ENCODE results near the gene SETD4. TPM values are rescaled to one million over a fixed set of nuclear protein-coding genes. Genes with fewer than 3 reads are reported as not detected.

The SETD4 gene
- total RNA-seq, 1 donor from 2014 or later: 21.6 TPM

DNA sequence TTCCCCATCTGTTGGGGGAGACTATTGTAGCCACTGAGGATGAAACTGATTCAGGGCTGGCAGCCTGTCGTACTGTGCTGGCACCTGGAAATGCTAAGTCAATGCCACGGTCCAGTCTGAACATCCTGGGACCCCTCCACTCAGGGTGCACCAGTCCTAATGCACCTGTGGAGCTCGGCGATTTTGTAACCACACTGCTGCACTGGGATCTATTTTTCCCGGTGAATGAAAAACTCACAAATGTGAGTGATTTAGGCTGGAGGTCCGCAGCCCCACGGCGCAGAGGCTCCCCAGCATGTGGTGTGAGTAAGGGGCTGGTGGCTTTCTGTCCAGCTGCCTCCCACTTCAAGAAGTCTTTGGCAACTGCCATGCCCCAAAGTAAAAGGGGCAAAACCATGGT is 35.5 kb downstream of the SETD4 start:
- no peak overlapping the region for H3K4me3 ChIP-seq
- H3K4me1 Mint-ChIP-seq: peaks cover 3% of the 10 kb centered on the region
- H3K4me2 ChIP-seq: no peak overlapping the region
- no peak for TF ChIP-seq CTCF (IDR thresholded peaks at IDR 0.05)
- no peak for TF ChIP-seq EZH2 (IDR thresholded peaks at IDR 0.05)
- no peak for TF ChIP-seq EZH2phosphoT487 (IDR thresholded peaks at IDR 0.05)
- no peak overlapping the region for H2AFZ ChIP-seq (replicated peaks)
- no peaks in the 10 kb centered on the region for H3K36me3 ChIP-seq
- no peaks in the 10 kb centered on the region for H3K4me1 ChIP-seq
- H3K9me3 ChIP-seq (ENCODE audit: low read depth): no peaks in the 10 kb centered on the region
- no peak overlapping the region for H3K9ac ChIP-seq
- H3K4me3 Mint-ChIP-seq: no peak overlapping the region
- no peak overlapping the region for H3K27ac Mint-ChIP-seq
- no peaks in the 10 kb centered on the region for H3K27me3 Mint-ChIP-seq (ENCODE audit: insufficient read depth, low read depth)
- H3F3A ChIP-seq (ENCODE audit: low read depth): no peaks in the 10 kb centered on the region
- no peak for DNase-seq (ENCODE audit: low spot score)
- no peaks in the 10 kb centered on the region for H3K27me3 ChIP-seq
- H4K20me1 ChIP-seq (ENCODE audit: low read depth): no peaks in the 10 kb centered on the region
- H3K36me3 Mint-ChIP-seq: no peaks in the 10 kb centered on the region
- H3K9me3 Mint-ChIP-seq: no peaks in the 10 kb centered on the region
- no peak overlapping the region for H3K27ac ChIP-seq
- no peaks in the 10 kb centered on the region for H3K79me2 ChIP-seq (ENCODE audit: low read depth)

- no peaks in the 10 kb centered on the region for H3K4me1 Mint-ChIP-seq
- H3K4me3 Mint-ChIP-seq: no peak overlapping the region
- H4K20me1 ChIP-seq (ENCODE audit: low read depth): no peaks in the 10 kb centered on the region
- no peak overlapping the region for H3K27ac ChIP-seq
- DNase-seq (ENCODE audit: low spot score): no peak
- no peak overlapping the region for H3K4me2 ChIP-seq
- H3K4me3 ChIP-seq: no peak overlapping the region
- no peak for TF ChIP-seq EZH2 (IDR thresholded peaks at IDR 0.05)
- no peak for TF ChIP-seq CTCF (IDR thresholded peaks at IDR 0.05)
- TF ChIP-seq EZH2phosphoT487 (IDR thresholded peaks at IDR 0.05): no peak
- no peak overlapping the region for H2AFZ ChIP-seq (replicated peaks)
- no peaks in the 10 kb centered on the region for H3K79me2 ChIP-seq (ENCODE audit: low read depth)
- no peaks in the 10 kb centered on the region for H3F3A ChIP-seq (ENCODE audit: low read depth)
- no peaks in the 10 kb centered on the region for H3K27me3 Mint-ChIP-seq (ENCODE audit: insufficient read depth, low read depth)
- no peaks in the 10 kb centered on the region for H3K9me3 Mint-ChIP-seq
- H3K4me1 ChIP-seq: no peaks in the 10 kb centered on the region
- no peak overlapping the region for H3K9ac ChIP-seq
- H3K36me3 Mint-ChIP-seq: no peaks in the 10 kb centered on the region
- no peak overlapping the region for H3K27ac Mint-ChIP-seq
- no peaks in the 10 kb centered on the region for H3K27me3 ChIP-seq
- H3K36me3 ChIP-seq: no peaks in the 10 kb centered on the region
- H3K9me3 ChIP-seq (ENCODE audit: low read depth): no peaks in the 10 kb centered on the region
These were observed 37.2 kb downstream of the SETD4 start for GRCh38 chr21:36023092-36023480.

- no peak overlapping the region for H2AFZ ChIP-seq (replicated peaks)
- Mint-ChIP-seq H3K9me3 (no peaks in the 10 kb centered on the region), H3K27me3 (ENCODE audit: insufficient read depth, low read depth) (no peaks in the 10 kb centered on the region), H3K4me1 (no peaks in the 10 kb centered on the region), H3K36me3 (no peaks in the 10 kb centered on the region), H3K27ac (no peak overlapping the region), H3K4me3 (no peak overlapping the region)
- no peak overlapping the region for H3K9ac ChIP-seq
- no peaks in the 10 kb centered on the region for H3K36me3 ChIP-seq
- no peaks in the 10 kb centered on the region for H3F3A ChIP-seq (ENCODE audit: low read depth)
- TF ChIP-seq CTCF (IDR thresholded peaks at IDR 0.05): no peak
- no peak for TF ChIP-seq EZH2 (IDR thresholded peaks at IDR 0.05)
- TF ChIP-seq EZH2phosphoT487 (IDR thresholded peaks at IDR 0.05): no peak
- no peak overlapping the region for H3K4me2 ChIP-seq
- no peaks in the 10 kb centered on the region for H3K9me3 ChIP-seq (ENCODE audit: low read depth)
- H3K27me3 ChIP-seq: no peaks in the 10 kb centered on the region
- no peaks in the 10 kb centered on the region for H3K4me1 ChIP-seq
- H3K79me2 ChIP-seq (ENCODE audit: low read depth): no peaks in the 10 kb centered on the region
- H4K20me1 ChIP-seq (ENCODE audit: low read depth): no peaks in the 10 kb centered on the region
- no peak overlapping the region for H3K4me3 ChIP-seq
- no peak for DNase-seq (ENCODE audit: low spot score)
- no peak overlapping the region for H3K27ac ChIP-seq
These were observed 37.8 kb downstream of the SETD4 start for GRCh38 chr21:36022427-36023091.

Data from neural progenitor cell (in vitro differentiated cells).